SK-N-SH (cell line): ENCODE data around the gene ATXN7L3. TPM values are rescaled to one million over a fixed set of nuclear protein-coding genes. Genes with fewer than 3 reads are reported as not detected.

ENCODE experiments used
- CHD2 ChIP-seq: fragments of 150-350 bp; IDR thresholded peaks from 2 replicates; pipeline ENCODE4 v1.6.1; 2018; ENCODE audit warnings: low read length; ENCODE audit not compliant: partially characterized antibody
- ELF1 ChIP-seq: IDR thresholded peaks from 2 replicates; pipeline ENCODE4 v1.4.0; 2012
- EP300 ChIP-seq, 2 experiments: IDR thresholded peaks; 2 replicates each; pipeline versions ENCODE4 v1.4.0 to v1.6.1; 2012; ENCODE audit warnings: borderline replicate concordance in 1 of 2, low read depth in 1 of 2, low read length in 1 of 2
- EZH2phosphoT487 ChIP-seq: fragments of 200-600 bp; sonication (generic); IDR thresholded peaks from 2 replicates; pipeline ENCODE4 v1.6.1; 2017; ENCODE audit warnings: low read depth, mixed run types, mild to moderate bottlenecking, antibody characterized with exemption, moderate library complexity, borderline replicate concordance
- FOSL2 ChIP-seq: IDR thresholded peaks from 2 replicates; pipeline ENCODE4 v1.4.0; 2012; ENCODE audit warnings: low read depth, mild to moderate bottlenecking, moderate library complexity, borderline replicate concordance
- FOXJ3 ChIP-seq: sonication (generic); formaldehyde crosslinking; IDR thresholded peaks from 2 replicates; pipeline ENCODE4 v1.5.1; 2020; ENCODE audit warnings: mild to moderate bottlenecking, missing genetic modification reagents
- GABPA ChIP-seq: IDR thresholded peaks from 2 replicates; pipeline ENCODE4 v1.4.0; 2012; ENCODE audit warnings: low read depth, mild to moderate bottlenecking
- JUND ChIP-seq: IDR thresholded peaks from 2 replicates; pipeline ENCODE4 v1.4.0; 2012
- MXI1 ChIP-seq: IDR thresholded peaks from 2 replicates; pipeline ENCODE4 v1.6.1; 2012; ENCODE audit warnings: mild to moderate bottlenecking, low read depth, low read length, improper control_type of control experiment
- NFIC ChIP-seq: IDR thresholded peaks from 2 replicates; pipeline ENCODE4 v1.4.0; 2012; ENCODE audit warnings: borderline replicate concordance
- NRF1 ChIP-seq: IDR thresholded peaks from 2 replicates; pipeline ENCODE4 v1.6.1; 2012; ENCODE audit warnings: low read depth, mild to moderate bottlenecking, low read length
- POLR2AphosphoS5 ChIP-seq: IDR thresholded peaks from 2 replicates; pipeline ENCODE4 v1.6.1; 2012; ENCODE audit warnings: low read depth, low read length
- RAD21 ChIP-seq: IDR thresholded peaks from 2 replicates; pipeline ENCODE4 v1.6.1; 2012; ENCODE audit warnings: mild to moderate bottlenecking, low read length
- RFX5 ChIP-seq: IDR thresholded peaks from 2 replicates; pipeline ENCODE4 v1.6.1; 2012; ENCODE audit warnings: mild to moderate bottlenecking, improper control_type of control experiment, low read length
- RXRA ChIP-seq: IDR thresholded peaks from 2 replicates; pipeline ENCODE4 v1.4.0; 2012; ENCODE audit warnings: low read depth, mild to moderate bottlenecking, borderline replicate concordance
- TCF12 ChIP-seq: IDR thresholded peaks from 2 replicates; pipeline ENCODE4 v1.4.0; 2012
- USF1 ChIP-seq: IDR thresholded peaks from 2 replicates; pipeline ENCODE4 v1.4.0; 2012; ENCODE audit warnings: low read depth, borderline replicate concordance
- YY1 ChIP-seq: IDR thresholded peaks from 2 replicates; pipeline ENCODE4 v1.4.0; 2012; ENCODE audit warnings: low read depth, mild to moderate bottlenecking
- polyA plus RNA-seq, 3 experiments: library from polyadenylated mRNA; depleted of rRNA; stranded (reverse); fragments of >200 nt; gene quantifications; 2 replicates each; pipeline ENCODE4 v1.2.3, GENCODE V29; 2012
- TF ChIP-seq, protein P1 (sequence below): fragments of 150-350 bp; IDR thresholded peaks from 2 replicates; pipeline ENCODE4 v1.6.1; 2016; ENCODE audit warnings: mild to moderate bottlenecking, low read depth, low read length
- TF ChIP-seq, protein P2 (sequence below): IDR thresholded peaks from 2 replicates; pipeline ENCODE4 v1.4.0; 2012; ENCODE audit warnings: low read depth
- TF ChIP-seq, protein P3 (sequence below): fragments of 200-600 bp; sonication (generic); IDR thresholded peaks from 2 replicates; pipeline ENCODE4 v1.6.1; 2017; ENCODE audit warnings: antibody characterized with exemption, mild to moderate bottlenecking, moderate library complexity
- TF ChIP-seq, protein P4 (sequence below): IDR thresholded peaks from 2 replicates; pipeline ENCODE4 v1.6.1; 2012; ENCODE audit warnings: mild to moderate bottlenecking, low read depth, low read length, moderate library complexity
- TF ChIP-seq, protein P5 (sequence below): fragments of 150-350 bp; IDR thresholded peaks from 2 replicates; pipeline ENCODE4 v1.6.1; 2017; ENCODE audit warnings: antibody characterized with exemption, low read length, low read depth, borderline replicate concordance

The ATXN7L3 gene
- polyA plus RNA-seq, 1 of the 3 experiments (the other 2 are of a cell fraction) = 47.7 TPM

DNA sequence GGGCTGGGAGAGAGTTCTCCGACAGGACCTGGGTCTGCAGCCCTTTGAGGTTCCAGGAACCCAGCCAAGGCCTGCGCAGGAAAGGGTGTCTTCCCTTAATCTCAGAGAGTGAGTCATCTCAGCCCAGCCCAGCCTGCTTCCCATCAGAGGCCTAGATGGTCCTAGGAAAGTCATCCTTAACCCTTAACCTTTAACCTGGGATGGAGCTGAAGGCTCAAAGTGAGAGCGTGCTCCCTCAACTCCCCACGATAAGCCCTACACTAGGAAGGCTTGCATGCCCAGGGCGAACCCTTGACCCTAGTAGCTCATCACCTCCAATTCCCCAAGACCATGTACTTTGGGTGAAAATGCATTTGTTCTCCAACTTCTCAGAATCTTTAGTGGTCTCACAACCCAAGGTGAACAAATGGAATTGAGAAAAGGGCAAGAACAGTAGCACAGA, 4.8 kb upstream of the ATXN7L3 start (continued):
- TF ChIP-seq YY1 = no peak
- TF ChIP-seq, protein P1, sequence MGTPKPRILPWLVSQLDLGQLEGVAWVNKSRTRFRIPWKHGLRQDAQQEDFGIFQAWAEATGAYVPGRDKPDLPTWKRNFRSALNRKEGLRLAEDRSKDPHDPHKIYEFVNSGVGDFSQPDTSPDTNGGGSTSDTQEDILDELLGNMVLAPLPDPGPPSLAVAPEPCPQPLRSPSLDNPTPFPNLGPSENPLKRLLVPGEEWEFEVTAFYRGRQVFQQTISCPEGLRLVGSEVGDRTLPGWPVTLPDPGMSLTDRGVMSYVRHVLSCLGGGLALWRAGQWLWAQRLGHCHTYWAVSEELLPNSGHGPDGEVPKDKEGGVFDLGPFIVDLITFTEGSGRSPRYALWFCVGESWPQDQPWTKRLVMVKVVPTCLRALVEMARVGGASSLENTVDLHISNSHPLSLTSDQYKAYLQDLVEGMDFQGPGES = no peak
- peak; percentile 53; the same call in 1 of the 2 replicates for TF ChIP-seq JUND
- TF ChIP-seq NRF1 = peak; percentile 23; the same call in 1 of the 2 replicates
- TF ChIP-seq CHD2 = no peak
- TF ChIP-seq EP300 (IDR thresholded peaks at IDR 0.05; ENCODE audit: borderline replicate concordance in 1 of 2, low read depth in 1 of 2, low read length in 1 of 2) = no peak
- TF ChIP-seq GABPA = no peak
- peak; percentile 25; the same call in 1 of the 2 replicates for TF ChIP-seq NFIC
- TF ChIP-seq RAD21 = no peak
- TF ChIP-seq USF1 = no peak
- TF ChIP-seq MXI1 = no peak
- no peak for TF ChIP-seq EZH2phosphoT487
- TF ChIP-seq RFX5 = no peak
- TF ChIP-seq RXRA = no peak
- TF ChIP-seq, protein P2, sequence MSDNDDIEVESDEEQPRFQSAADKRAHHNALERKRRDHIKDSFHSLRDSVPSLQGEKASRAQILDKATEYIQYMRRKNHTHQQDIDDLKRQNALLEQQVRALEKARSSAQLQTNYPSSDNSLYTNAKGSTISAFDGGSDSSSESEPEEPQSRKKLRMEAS = no peak
- TF ChIP-seq, protein P3, sequence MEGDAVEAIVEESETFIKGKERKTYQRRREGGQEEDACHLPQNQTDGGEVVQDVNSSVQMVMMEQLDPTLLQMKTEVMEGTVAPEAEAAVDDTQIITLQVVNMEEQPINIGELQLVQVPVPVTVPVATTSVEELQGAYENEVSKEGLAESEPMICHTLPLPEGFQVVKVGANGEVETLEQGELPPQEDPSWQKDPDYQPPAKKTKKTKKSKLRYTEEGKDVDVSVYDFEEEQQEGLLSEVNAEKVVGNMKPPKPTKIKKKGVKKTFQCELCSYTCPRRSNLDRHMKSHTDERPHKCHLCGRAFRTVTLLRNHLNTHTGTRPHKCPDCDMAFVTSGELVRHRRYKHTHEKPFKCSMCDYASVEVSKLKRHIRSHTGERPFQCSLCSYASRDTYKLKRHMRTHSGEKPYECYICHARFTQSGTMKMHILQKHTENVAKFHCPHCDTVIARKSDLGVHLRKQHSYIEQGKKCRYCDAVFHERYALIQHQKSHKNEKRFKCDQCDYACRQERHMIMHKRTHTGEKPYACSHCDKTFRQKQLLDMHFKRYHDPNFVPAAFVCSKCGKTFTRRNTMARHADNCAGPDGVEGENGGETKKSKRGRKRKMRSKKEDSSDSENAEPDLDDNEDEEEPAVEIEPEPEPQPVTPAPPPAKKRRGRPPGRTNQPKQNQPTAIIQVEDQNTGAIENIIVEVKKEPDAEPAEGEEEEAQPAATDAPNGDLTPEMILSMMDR = no peak
- no peak for TF ChIP-seq FOXJ3 (CRISPR knock-in tag)
- peak; percentile 14; the same call in 1 of the 2 replicates for TF ChIP-seq POLR2AphosphoS5
- TF ChIP-seq ELF1 = no peak
- TF ChIP-seq FOSL2 = peak; percentile 71
- TF ChIP-seq TCF12 = peak; percentile 48; the same call in 1 of the 2 replicates
- TF ChIP-seq, protein P4, sequence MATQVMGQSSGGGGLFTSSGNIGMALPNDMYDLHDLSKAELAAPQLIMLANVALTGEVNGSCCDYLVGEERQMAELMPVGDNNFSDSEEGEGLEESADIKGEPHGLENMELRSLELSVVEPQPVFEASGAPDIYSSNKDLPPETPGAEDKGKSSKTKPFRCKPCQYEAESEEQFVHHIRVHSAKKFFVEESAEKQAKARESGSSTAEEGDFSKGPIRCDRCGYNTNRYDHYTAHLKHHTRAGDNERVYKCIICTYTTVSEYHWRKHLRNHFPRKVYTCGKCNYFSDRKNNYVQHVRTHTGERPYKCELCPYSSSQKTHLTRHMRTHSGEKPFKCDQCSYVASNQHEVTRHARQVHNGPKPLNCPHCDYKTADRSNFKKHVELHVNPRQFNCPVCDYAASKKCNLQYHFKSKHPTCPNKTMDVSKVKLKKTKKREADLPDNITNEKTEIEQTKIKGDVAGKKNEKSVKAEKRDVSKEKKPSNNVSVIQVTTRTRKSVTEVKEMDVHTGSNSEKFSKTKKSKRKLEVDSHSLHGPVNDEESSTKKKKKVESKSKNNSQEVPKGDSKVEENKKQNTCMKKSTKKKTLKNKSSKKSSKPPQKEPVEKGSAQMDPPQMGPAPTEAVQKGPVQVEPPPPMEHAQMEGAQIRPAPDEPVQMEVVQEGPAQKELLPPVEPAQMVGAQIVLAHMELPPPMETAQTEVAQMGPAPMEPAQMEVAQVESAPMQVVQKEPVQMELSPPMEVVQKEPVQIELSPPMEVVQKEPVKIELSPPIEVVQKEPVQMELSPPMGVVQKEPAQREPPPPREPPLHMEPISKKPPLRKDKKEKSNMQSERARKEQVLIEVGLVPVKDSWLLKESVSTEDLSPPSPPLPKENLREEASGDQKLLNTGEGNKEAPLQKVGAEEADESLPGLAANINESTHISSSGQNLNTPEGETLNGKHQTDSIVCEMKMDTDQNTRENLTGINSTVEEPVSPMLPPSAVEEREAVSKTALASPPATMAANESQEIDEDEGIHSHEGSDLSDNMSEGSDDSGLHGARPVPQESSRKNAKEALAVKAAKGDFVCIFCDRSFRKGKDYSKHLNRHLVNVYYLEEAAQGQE = no peak
- TF ChIP-seq, protein P5, sequence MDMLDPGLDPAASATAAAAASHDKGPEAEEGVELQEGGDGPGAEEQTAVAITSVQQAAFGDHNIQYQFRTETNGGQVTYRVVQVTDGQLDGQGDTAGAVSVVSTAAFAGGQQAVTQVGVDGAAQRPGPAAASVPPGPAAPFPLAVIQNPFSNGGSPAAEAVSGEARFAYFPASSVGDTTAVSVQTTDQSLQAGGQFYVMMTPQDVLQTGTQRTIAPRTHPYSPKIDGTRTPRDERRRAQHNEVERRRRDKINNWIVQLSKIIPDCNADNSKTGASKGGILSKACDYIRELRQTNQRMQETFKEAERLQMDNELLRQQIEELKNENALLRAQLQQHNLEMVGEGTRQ = no peak
